Keratinocyte (primary cell): ENCODE results near the gene LHX4. TPM values are rescaled to one million over a fixed set of nuclear protein-coding genes. Genes with fewer than 3 reads are reported as not detected.

Source experiments
- DNase-seq: peaks from one replicate; pipeline ENCODE4 v3.0.0-alpha.2; 2011; ENCODE audit warnings: low read depth, missing footprints, low spot score
- FAIRE-seq: peaks from 2 replicates; lab custom pipeline; 2011; peaks lifted over from hg19 to GRCh38; lab: Jason Lieb, UNC
- H2AFZ ChIP-seq: 2 replicates; pipeline ENCODE4 v1.6.0; 2012; ENCODE audit warnings: low read length, control low read depth, inconsistent platforms; ENCODE audit not compliant: control insufficient read depth
- H3K27ac ChIP-seq: 2 replicates; pipeline ENCODE4 v1.5.1; 2011; ENCODE audit warnings: low read length; ENCODE audit not compliant: control insufficient read depth, insufficient read depth
- H3K27me3 ChIP-seq: 3 replicates; pipeline ENCODE4 v1.6.0; 2011; ENCODE audit warnings: low read length; ENCODE audit not compliant: control insufficient read depth, insufficient read depth; ENCODE audit errors: extremely low read depth
- H3K36me3 ChIP-seq, 2 experiments: 2 replicates in 1 of 2; 3 replicates in 1 of 2; pipeline ENCODE4 v1.5.1; 2011; ENCODE audit warnings: low read length in 2 of 2, mild to moderate bottlenecking in 1 of 2; ENCODE audit not compliant: control insufficient read depth in 2 of 2, insufficient read depth in 2 of 2; ENCODE audit errors: extremely low read depth in 1 of 2
- H3K4me1 ChIP-seq: 3 replicates; pipeline ENCODE4 v1.5.1; 2011; ENCODE audit warnings: low read length; ENCODE audit not compliant: control insufficient read depth, insufficient read depth; ENCODE audit errors: extremely low read depth
- H3K4me2 ChIP-seq: 3 replicates; pipeline ENCODE4 v1.6.0; 2011; ENCODE audit warnings: low read depth, low read length; ENCODE audit not compliant: control insufficient read depth, insufficient read depth; ENCODE audit errors: extremely low read depth
- H3K4me3 ChIP-seq, 3 experiments: fragments of 200-600 bp in 1 of 3; sonication (generic) in 1 of 3; 2 replicates in 2 of 3; 3 replicates in 1 of 3; pipeline ENCODE4 v1.5.1; 2011 to 2016; ENCODE audit warnings: low read length in 3 of 3, mild to moderate bottlenecking in 3 of 3, control low read depth in 2 of 3, inconsistent platforms in 1 of 3, low read depth in 1 of 3, mixed read lengths in 1 of 3, mixed run types in 1 of 3, moderate library complexity in 1 of 3; ENCODE audit not compliant: control insufficient read depth in 2 of 3, insufficient read depth in 2 of 3; ENCODE audit errors: extremely low read depth in 1 of 3
- H3K79me2 ChIP-seq: 2 replicates; pipeline ENCODE4 v1.6.0; 2012; ENCODE audit warnings: low read length; ENCODE audit not compliant: control insufficient read depth, insufficient read depth
- H3K9ac ChIP-seq: 3 replicates; pipeline ENCODE4 v1.6.0; 2011; ENCODE audit warnings: low read length; ENCODE audit not compliant: control insufficient read depth, insufficient read depth; ENCODE audit errors: extremely low read depth
- H3K9me1 ChIP-seq: 3 replicates; pipeline ENCODE4 v1.6.0; 2011; ENCODE audit warnings: low read length; ENCODE audit not compliant: control insufficient read depth, insufficient read depth; ENCODE audit errors: extremely low read depth
- H3K9me3 ChIP-seq: 2 replicates; pipeline ENCODE4 v1.5.1; 2012; ENCODE audit warnings: low read depth, low read length; ENCODE audit not compliant: control insufficient read depth
- H4K20me1 ChIP-seq: 3 replicates; pipeline ENCODE4 v1.6.0; 2011; ENCODE audit warnings: low read length; ENCODE audit not compliant: control insufficient read depth, insufficient read depth; ENCODE audit errors: extremely low read depth
- EZH2 ChIP-seq: IDR thresholded peaks from one replicate; pipeline ENCODE4 v1.6.1; 2012; ENCODE audit warnings: inconsistent platforms, mild to moderate bottlenecking, low read length, moderate library complexity
- dilution Hi-C: fragments of 300-500 bp; cut with MboI; formaldehyde crosslinking; loops from one replicate; pipeline ENCODE4 v1.7.0; 2020; ENCODE audit warnings: low sequenced_read_pairs; ENCODE audit not compliant: extremely low pct_ligation_motif_present
- polyA plus RNA-seq, 5 experiments: library from polyadenylated mRNA; depleted of rRNA in 3 of 5; stranded (reverse) in 3 of 5; stranded (forward) in 1 of 5; unstranded in 1 of 5; fragments of >200 nt; gene quantifications; 1 replicate in 1 of 5; 2 replicates in 3 of 5; 3 replicates in 1 of 5; pipeline versions ENCODE4 v1.2.1 to v1.2.3, GENCODE V29; 2011 to 2012; ENCODE audit warnings: missing spikeins in 2 of 5, low read depth in 1 of 5, low replicate concordance in 1 of 5
- TF ChIP-seq, protein P1 (sequence below), 3 experiments: IDR thresholded peaks in 1 of 3; conservative IDR thresholded peaks in 1 of 3; optimal IDR thresholded peaks in 1 of 3; 2 replicates in 2 of 3; 3 replicates in 1 of 3; pipeline versions ENCODE3 to v1.5.1; 2011; ENCODE audit warnings: low read length in 3 of 3, mild to moderate bottlenecking in 3 of 3, moderate library complexity in 2 of 3, control low read depth in 1 of 3, inconsistent platforms in 1 of 3; ENCODE audit not compliant: insufficient read depth in 2 of 3; ENCODE audit errors: extremely low read depth in 1 of 3

The LHX4 gene
- polyA plus RNA-seq, 1 donor (not counting 4 experiments of a cell fraction or from before 2014, with no cell fraction given): not detected

DNA sequence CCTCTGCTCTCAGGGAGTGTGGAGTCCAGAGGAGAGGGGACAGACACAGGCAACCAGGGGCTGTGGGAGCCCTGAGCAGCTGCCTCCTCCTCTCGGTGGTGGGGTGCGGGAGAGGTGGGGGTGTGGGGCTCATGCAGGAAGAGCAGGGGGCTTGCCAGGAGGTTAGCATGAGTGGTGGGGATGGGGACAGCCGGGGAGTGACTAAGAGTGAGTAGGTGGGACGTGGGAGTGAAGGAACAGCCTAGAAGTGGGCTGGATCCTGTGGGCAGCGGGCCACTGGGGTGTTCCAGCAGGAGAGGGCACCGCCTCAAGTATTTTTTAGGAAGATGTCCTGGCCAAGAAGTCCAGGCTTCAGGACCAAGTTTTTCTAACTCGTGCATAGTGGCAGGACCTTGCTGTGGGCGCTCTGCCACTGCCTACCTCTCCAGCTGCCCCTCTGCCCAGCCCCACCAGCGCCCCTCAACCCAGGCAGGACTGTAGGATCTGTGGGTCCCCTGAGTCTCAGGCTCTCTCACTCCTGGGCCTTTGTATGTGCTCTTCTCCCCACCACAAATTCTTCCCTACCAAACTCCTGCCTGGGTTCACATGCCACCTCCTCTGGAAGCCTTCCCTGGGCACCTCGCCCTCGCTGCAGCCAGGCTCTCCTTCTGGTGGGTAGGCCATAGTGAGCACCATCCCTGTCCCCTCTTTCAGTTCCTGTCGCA lies 18.8 kb upstream of the LHX4 start:
- H3K27ac ChIP-seq: no peak overlapping the region
- H3K79me2 ChIP-seq: no peaks in the 10 kb centered on the region
- dilution Hi-C loops: no loop called here
- no peaks in the 10 kb centered on the region for H3K27me3 ChIP-seq
- TF ChIP-seq, protein P1, sequence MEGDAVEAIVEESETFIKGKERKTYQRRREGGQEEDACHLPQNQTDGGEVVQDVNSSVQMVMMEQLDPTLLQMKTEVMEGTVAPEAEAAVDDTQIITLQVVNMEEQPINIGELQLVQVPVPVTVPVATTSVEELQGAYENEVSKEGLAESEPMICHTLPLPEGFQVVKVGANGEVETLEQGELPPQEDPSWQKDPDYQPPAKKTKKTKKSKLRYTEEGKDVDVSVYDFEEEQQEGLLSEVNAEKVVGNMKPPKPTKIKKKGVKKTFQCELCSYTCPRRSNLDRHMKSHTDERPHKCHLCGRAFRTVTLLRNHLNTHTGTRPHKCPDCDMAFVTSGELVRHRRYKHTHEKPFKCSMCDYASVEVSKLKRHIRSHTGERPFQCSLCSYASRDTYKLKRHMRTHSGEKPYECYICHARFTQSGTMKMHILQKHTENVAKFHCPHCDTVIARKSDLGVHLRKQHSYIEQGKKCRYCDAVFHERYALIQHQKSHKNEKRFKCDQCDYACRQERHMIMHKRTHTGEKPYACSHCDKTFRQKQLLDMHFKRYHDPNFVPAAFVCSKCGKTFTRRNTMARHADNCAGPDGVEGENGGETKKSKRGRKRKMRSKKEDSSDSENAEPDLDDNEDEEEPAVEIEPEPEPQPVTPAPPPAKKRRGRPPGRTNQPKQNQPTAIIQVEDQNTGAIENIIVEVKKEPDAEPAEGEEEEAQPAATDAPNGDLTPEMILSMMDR (optimal IDR thresholded peaks at IDR 0.05 in 1 of 3, IDR thresholded peaks at IDR 0.05 in 1 of 3, conservative IDR thresholded peaks at IDR 0.05 in 1 of 3; ENCODE audit: extremely low read depth in 1 of 3, insufficient read depth in 2 of 3, low read length in 3 of 3): no peak
- no peak for TF ChIP-seq EZH2
- H3K9ac ChIP-seq: no peak overlapping the region
- FAIRE-seq (no peak), DNase-seq (no peak)
- no peaks in the 10 kb centered on the region for H3K36me3 ChIP-seq
- no peaks in the 10 kb centered on the region for H4K20me1 ChIP-seq
- H3K9me1 ChIP-seq: no peaks in the 10 kb centered on the region
- no peak overlapping the region for H2AFZ ChIP-seq
- no peak overlapping the region for H3K4me2 ChIP-seq
- H3K4me1 ChIP-seq: peaks cover 6% of the 10 kb centered on the region
- H3K4me3 ChIP-seq: no peak overlapping the region
- no peaks in the 10 kb centered on the region for H3K9me3 ChIP-seq

DNA sequence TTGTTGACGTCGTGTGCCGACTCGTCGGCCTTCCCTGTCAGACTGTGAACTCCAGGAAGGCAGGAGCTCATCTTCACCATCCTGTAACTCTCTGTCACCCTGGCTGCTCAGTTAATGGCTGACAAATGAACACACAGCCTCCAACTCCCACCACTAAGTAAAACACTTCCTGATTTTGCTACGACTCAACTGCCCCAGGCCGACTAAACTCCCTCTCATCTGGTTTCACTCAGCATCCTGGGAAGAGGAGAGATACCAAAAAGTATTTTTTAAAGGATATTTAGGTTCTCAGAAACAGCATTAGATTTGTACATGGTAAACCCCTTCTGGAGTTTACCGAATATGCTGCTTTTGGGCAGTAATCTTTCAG lies 18.2 kb upstream of the LHX4 start:
- Histone ChIP-seq H4K20me1 (no peaks in the 10 kb centered on the region), H2AFZ (no peak overlapping the region), H3K79me2 (no peaks in the 10 kb centered on the region), H3K4me2 (no peak overlapping the region), H3K9ac (no peak overlapping the region), H3K4me3 (no peak overlapping the region), H3K27me3 (no peaks in the 10 kb centered on the region), H3K9me3 (no peaks in the 10 kb centered on the region), H3K36me3 (no peaks in the 10 kb centered on the region), H3K4me1 (peaks cover 6% of the 10 kb centered on the region), H3K9me1 (no peaks in the 10 kb centered on the region), H3K27ac (no peak overlapping the region)
- no peak for FAIRE-seq
- DNase-seq: no peak
- dilution Hi-C loops: no loop called here
- no peak for TF ChIP-seq EZH2
- TF ChIP-seq, protein P1 (optimal IDR thresholded peaks at IDR 0.05 in 1 of 3, IDR thresholded peaks at IDR 0.05 in 1 of 3, conservative IDR thresholded peaks at IDR 0.05 in 1 of 3; ENCODE audit: extremely low read depth in 1 of 3, insufficient read depth in 2 of 3, low read length in 3 of 3): no peak
